SKM-1 treated with dmso at 0.1 percent for 144 hours (cell line): ENCODE data around the gene CCDC124.
"Not testable (repeated sequence)": the region's sequence is repeated elsewhere in the genome, so short reads cannot be mapped to it uniquely, and the experiment has no call there.

Experiments
- DNase-seq: peaks from one replicate; lab custom pipeline; 2025; ENCODE audit not compliant: unreplicated experiment; lab: John Stamatoyannopoulos, UW

The CCDC124 gene

DNA sequence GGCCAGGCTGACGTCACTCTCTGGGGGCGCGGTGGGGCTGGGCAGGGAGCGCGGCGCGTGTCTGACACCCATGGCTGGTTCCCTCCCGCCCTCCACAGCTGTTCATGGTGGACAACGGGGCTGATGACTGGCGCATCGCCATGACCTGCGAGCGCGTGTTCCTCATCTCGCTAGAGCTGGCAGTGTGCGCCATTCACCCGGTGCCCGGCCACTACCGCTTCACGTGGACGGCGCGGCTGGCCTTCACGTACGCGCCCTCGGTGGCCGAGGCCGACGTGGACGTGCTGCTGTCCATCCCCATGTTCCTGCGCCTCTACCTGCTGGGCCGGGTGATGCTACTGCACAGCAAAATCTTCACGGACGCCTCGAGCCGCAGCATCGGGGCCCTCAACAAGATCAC, 48.8 kb downstream of the CCDC124 start:
- no peak for DNase-seq

DNA sequence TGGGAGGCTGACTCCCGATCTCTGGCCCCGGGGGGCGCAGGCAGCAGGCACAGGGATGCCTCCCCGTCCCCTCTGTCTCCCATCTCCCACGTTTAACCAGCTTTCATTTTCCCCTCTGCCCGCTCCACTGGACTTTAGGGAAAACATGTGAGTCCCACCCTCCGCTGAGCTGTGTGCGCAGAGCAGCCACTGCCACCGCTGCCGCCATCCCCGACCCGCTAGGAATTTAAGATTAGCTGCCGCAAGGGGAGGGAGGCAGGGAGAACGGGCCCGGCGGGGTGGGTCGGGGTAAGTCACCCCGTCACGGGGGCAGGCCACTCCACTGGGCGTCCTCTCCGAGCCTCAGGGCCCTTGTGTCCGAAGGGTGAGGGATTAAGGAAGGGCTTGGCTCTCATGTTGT, 49.6 kb downstream of the CCDC124 start:
- DNase-seq: no peak

DNA sequence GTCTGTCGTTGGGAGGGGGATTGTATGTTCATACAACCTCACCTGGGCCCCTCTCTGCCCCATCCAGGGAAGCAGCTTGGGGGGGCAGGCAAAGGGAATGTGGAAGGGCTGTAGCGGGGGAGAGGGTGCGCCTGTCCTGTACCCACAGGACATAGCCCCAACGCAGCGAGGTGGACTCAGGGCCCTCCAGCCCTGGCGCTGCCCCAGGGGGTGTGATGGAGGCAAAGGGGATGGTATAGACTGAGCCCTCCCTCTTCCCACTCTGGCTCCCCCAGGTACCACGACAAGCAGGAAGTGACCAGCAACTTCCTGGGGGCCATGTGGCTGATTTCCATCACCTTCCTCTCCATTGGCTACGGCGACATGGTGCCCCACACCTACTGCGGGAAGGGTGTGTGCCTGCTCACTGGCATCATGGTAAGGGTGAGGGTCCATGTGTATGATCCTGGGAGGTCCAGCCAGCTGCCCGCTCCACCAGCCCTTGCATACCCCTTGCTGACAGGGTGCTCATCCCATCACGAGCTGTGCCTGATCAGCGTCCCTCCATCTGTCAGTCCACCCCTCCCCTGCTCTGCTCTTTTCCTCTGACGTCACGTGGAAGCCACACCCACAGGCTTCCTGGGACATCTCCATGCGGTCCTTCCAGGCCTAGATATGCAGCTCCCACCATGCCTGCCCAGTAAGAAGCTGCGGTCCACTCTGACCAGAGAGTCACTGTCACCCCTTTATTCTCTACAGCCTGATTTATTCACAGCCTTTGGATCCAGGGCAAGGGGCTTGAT, 52.4 kb downstream of the CCDC124 start:
- DNase-seq: no peak

DNA sequence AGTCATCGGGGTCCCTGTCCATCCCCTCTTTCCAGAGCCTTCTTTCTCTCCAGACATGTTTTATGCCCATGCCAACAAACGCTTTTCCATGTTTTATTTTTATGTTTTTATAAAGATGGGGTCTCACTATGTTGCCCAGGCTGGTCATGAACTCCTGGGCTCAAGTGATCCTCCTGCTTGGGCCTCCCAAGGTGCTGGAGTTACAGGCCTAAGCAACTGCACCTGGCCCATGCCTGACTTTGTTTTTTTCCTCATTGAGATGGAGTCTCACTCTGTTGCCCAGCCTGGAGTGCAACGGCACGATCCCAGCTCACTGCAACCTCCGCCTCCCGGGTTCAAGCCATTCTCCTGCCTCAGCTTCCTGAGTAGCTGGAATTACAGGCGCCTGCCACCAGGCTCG, 53.8 kb downstream of the CCDC124 start:
- DNase-seq: not testable (repeated sequence)

DNA sequence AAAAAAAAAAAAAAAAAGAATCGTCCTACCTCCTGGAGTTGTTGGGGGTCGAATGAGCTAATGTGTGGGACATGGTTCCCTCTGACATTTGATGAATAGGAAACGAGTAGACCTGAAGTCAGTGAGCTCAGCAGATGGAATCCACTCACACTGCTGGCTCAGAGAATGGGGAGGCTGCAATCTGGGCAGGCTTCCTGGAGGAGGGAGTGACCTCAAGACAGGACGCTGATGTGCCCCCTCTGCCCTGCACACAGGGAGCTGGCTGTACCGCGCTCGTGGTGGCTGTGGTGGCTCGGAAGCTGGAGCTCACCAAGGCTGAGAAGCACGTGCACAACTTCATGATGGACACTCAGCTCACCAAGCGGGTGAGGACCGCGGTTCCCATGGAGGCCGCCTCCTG, 55.3 kb downstream of the CCDC124 start:
- DNase-seq: no peak

DNA sequence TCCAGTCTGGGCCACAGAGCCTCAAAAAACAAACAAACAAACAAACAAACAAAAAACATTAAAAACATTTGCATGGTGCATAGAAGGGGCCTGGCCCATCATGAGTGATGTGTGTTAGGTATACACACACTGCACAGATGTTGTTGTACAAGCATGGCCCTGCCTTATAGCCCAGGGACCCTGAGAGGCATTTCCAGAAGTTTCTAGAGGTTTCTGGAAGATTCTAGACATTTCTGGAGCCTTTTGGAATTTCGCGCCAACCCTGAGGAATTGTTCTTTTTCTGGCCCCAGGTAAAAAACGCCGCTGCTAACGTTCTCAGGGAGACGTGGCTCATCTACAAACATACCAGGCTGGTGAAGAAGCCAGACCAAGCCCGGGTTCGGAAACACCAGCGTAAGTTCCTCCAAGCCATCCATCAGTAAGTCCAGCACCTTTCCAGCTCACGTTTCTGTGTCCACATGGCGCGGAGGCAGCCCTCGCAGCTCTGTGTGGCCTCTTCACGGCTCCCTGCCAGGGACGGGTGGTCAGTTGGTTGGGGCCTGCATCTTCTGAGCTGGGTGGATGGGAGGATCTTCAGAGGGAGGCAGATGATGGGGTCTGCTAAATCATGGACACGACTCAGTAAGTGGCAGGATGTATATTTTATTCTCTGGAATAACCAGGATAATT, 56.7 kb downstream of the CCDC124 start:
- no peak for DNase-seq

DNA sequence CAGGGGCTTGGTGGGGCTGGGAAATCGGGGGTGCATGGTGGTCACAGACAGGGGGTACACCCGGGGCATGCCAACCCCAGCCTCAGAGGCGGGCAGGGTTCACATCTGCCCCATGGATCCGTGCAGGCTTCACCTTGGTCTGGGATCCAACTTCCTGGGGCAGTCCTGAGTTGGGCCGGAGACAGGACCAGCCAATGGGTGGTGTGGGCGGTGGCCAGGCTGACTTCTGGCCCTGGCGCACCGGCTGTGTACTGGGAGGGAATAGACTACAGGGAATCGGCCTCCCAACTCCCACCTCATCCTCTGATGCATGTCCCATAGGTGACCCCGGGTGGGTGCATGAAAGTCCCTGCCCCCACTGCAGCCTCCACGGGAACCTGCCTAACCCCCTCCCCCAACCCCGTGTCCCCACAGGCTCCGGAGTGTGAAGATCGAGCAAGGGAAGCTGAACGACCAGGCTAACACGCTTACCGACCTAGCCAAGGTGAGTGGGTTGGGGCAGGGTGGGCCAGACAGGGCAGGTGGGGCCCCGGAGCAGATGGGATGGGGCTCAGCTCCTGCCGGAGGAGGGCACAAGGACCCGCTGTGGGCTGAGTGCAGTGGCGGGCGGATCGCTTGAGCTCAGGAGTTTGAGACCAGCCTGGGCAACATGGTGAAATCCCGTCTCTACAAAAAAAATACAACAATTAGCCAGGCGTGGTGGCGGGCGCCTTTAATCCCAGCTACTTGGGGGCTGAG, 60.4 kb downstream of the CCDC124 start:
- no peak for DNase-seq
